D341Med (cell line): ENCODE results near the gene PCDHGA1.
A peak's percentile ranks its signal among the peaks of the same experiment; 100 is the strongest.

Experiments
- DNase-seq: peaks from one replicate; pipeline ENCODE4 v3.0.0; 2012; ENCODE audit warnings: low spot score

PCDHGA1 gene

DNA sequence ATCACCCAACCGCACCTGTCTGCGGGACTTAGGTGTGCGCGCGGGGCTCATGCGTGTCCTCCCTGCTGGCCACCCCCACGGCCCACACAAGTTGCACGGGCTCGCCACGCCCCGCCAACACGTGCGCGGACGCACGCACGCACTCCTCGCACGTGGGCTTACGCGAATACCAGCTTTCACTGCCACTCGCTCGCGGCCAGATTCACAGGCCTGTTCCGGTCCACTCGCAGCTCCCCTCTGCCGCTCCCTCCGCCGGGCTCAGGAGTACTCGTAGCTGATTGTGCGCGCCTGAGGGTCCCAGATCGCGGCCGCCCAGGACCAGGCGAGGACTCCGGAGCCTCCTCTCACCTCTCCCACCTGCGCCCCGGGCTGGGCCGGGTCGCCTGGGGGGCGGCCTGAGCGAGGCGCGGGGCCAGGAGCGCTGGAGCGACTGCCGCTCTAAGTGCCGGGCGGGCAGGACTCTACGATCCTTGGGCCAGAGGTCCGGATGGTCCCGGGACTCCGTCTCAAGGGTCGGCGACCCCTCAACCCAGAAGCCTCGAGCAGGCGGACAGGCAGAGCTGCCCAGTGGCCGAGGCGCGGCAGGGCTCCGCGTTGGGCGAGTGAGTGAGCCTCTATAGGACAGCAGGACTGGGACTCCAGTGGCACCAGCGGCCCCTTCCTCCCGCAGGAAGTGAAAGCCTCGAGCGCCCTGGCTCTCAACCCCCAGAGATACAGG is 162.0 kb downstream of the PCDHGA1 start:
- no peak for DNase-seq

DNA sequence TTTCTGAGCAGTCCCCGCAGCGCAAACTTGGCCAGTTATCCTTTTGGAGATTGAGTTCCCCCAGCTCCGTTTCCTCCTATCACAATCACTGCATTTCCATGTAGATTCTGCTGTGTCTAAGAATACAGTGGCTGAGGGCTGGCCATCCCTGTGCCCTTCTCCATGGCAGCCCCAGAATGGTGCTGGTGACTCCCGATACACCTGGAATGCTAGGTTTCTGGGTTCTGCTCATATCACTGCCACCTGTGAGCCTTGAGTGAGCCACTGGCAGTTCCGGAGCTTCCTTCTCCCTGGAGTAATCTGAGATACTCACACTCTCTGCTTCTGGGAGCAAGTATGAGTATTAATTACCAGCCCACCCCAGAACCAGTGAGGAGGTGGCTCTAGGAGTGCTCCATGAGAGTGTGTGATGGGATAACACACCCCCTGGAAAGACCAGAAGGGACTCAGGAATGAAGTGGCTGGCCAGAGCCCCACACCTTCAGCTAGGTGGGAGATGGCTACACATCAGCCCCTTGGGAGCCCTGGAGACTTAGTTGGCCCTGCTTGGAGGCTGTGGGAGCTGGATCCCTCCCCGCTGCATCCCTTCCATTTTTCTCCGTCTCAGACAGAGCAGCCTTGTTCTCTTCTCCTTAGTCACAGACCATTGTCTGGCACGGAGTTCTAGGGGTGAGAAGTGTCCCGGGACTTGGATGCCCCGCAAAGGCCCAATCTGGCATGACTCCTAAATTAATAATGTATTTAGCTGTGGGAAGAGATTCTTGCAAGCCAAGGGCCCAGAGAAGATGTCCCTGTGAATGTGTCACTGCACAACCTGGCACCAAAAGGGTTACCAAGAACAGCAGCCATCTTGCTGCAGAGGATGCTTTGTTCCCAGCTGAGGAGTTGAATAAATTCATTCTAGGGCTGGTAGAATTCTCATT is 163.4 kb downstream of the PCDHGA1 start:
- DNase-seq, result no peak

DNA sequence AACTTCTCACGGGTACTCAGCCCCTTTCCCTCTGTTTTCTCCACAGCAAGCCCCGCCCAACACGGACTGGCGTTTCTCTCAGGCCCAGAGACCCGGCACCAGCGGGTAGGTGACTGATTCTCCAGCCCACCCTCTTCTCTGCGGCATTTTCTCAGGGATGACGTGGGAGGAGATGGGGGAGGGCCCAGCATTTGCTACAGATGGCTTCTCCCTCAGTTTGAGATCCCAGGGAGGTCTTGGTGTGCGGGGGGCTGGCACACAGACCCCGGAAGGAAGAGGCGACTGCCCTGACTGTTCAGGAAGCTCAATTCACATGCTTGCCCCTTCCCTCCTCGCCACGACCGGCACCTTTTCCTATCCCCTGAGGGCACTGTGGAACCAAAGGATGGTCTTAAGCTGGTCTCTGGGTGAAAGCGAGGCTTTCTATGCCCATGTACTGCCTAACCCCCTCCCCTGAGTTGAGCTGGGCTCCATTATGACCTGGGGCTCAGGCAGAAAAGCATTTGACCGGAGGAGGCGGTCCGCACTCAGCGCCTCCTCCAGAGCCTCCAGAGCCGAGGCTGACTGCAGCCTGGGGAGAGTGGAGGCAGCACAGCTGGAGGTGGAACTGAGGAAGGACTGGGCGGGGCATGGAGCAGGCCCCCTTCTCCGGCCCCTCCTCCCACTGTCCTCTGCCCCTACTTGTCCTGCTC is 164.6 kb downstream of the PCDHGA1 start:
- no peak for DNase-seq

DNA sequence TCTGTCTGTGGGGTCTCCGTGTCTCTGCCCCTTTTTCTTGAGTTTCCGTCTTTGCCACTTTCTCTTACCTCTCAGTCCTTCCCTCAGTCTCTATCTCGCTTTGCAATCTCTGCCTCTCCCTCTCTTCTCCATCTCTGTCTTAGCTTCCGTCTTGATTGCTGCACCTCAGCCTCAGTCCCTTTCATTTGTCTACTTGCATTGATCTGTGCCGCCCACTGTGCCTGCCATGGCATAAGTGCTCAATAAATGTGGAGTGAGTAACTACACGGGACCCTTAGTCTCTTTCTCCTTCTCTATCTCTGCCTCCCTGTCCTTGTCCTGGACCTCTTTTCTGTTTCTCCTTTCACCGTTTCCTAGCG is 165.1 kb downstream of the PCDHGA1 start:
- DNase-seq, result no peak

GRCh38 chr5:141496038-141496437 is 165.7 kb downstream of the PCDHGA1 start:
- no peak for DNase-seq

GRCh38 chr5:141501761-141502160 is 171.4 kb downstream of the PCDHGA1 start:
- no peak for DNase-seq

GRCh38 chr5:141503681-141504080 is 173.4 kb downstream of the PCDHGA1 start:
- DNase-seq, result no peak

DNA sequence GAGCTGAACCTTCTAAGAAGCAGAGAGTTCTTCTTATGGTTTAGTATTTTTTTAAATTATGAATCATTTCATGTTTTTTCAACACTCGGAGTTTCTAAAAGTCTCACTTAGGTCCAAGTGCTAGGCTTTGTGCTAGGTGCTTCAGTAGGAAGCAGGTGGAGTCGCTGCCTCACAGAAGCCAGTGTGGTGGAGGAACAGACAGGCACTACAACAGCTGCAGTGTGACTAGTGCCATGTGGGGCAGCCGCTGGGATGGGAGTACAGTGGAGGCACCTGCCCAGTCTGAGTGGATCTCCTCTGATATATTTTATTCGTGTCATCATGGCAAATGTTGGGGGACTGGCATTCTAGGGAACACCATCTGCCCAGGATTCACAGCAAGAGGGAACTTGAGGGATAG is 173.9 kb downstream of the PCDHGA1 start:
- DNase-seq, result no peak

- DNase-seq, result no peak
These were observed 176.3 kb downstream of the PCDHGA1 start for GRCh38 chr5:141506381-141507155.

- DNase-seq, result no peak
These were observed 177.2 kb downstream of the PCDHGA1 start for GRCh38 chr5:141507387-141508091.

DNA sequence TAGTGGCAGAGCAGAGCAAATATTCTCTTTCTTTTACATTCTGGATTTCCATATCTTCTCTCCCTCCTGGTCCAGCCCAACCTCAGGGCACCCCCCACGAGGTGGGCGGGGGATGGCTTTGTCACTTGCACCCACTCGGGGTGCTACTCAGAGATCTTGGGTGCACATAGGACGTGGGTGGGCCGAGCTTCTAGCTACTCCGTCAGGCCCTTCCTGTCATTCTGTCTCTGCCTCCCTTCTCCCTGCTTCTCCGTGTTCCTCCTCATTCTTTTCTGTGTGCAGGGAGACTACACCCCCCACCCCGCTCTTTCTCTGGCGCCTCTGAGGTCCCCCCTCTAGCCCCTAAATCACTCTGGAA is 178.1 kb downstream of the PCDHGA1 start:
- no peak for DNase-seq

GRCh38 chr5:141508798-141509611 is 178.7 kb downstream of the PCDHGA1 start:
- no peak for DNase-seq

DNA sequence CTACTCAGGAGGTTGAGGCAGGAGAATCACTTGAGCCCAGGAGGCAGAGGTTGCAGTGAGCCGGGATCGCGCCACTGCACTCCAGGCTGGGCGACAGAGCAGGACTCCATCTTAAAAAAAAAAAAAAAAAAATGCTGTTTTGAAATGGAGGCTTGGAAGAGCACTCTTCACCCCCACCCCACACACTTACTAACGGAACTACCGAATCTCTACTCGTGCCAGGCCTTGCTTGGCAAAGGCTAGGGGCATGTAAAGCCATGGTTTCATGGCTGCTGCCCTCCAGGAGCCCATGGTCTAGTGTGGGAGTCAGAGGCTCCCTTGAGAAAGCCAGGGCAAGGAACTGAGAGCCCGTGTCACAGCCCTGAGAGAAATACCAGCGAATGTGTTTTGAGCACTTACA is 179.8 kb downstream of the PCDHGA1 start:
- DNase-seq, result no peak

DNA sequence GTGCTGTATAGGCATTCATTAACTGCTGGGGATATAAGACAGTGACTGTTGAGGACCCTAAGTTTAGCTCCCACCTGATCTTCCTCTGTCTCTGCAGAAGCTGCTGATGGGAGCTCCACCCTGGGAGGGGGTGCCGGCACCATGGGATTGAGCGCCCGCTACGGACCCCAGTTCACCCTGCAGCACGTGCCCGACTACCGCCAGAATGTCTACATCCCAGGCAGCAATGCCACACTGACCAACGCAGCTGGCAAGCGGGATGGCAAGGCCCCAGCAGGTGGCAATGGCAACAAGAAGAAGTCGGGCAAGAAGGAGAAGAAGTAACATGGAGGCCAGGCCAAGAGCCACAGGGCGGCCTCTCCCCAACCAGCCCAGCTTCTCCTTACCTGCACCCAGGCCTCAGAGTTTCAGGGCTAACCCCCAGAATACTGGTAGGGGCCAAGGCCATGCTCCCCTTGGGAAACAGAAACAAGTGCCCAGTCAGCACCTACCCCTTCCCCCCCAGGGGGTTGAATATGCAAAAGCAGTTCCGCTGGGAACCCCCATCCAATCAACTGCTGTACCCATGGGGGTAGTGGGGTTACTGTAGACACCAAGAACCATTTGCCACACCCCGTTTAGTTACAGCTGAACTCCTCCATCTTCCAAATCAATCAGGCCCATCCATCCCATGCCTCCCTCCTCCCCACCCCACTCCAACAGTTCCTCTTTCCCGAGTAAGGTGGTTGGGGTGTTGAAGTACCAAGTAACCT is 180.7 kb downstream of the PCDHGA1 start:
- no peak for DNase-seq

GRCh38 chr5:141511771-141512325 is 181.5 kb downstream of the PCDHGA1 start:
- no peak for DNase-seq

- DNase-seq, result peak; percentile 58
These were observed 182.1 kb downstream of the PCDHGA1 start for GRCh38 chr5:141512390-141512910.

GRCh38 chr5:141512911-141513626 is 182.8 kb downstream of the PCDHGA1 start:
- no peak for DNase-seq

- no peak for DNase-seq
These were observed 183.5 kb downstream of the PCDHGA1 start for GRCh38 chr5:141513627-141514329.
